Measurements from ENCODE around the gene PRAF2.

PRAF2 gene

DNA sequence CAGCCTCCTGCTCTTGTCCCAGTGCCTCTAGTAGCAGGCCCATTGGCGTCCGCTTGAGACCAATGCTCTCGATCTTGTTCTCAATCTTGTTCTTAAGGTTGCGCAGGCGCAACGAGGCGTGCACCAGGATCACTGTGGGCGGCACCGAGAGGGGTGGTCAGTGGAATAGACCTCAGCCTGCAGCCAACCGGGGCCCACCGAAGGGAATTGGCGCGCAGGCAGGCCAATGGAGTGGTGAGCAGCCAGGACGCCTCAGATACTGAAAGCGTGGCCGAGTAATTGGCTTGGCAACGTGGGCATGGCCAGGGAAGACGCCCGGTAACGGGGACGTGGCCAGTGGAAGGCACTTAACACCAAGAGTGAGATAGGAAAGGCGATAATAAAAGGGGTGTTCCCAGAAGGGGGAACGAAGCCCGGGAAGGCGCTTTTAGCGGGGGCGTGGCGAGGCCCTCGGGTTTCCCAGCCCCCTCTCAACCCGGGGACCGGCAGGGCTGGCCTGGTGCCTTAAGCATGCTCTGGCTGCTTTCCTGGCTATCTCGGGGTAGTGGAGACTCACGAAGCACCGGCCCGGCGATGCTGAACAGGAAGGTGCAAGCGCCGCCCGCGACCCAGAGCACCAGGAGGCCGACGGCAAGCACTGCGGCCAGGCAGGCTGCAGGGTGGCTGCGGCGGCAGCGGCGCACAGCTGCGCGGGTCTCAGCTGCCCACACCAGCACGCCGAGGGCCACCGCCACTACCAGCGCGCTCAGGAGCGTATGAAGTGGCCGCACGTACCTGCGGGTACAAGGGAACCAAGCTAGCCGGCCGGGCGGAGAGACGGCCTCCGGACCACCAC, 1.7 kb downstream of the PRAF2 start:
- no peak for DNase-seq

DNA sequence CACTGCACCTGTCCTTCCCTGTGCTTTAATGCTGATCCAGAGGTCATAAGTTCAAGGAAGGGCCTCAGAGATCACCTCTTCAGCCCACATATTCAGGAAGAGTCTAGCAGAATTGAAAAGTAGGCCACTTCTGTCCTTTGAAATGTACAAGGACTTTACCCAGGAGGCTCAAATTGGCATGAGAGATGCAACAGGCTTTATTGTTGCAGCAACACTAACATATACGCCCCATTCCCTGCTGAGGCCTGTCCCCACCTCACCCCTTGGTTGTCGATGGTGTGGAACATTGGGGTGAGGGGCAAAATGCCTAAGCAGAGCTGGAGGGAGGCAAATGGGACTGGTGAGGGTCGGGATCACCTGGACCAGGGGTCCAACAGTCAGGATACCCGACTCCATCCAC, 2.8 kb downstream of the PRAF2 start:
- DNase-seq = no peak

DNA sequence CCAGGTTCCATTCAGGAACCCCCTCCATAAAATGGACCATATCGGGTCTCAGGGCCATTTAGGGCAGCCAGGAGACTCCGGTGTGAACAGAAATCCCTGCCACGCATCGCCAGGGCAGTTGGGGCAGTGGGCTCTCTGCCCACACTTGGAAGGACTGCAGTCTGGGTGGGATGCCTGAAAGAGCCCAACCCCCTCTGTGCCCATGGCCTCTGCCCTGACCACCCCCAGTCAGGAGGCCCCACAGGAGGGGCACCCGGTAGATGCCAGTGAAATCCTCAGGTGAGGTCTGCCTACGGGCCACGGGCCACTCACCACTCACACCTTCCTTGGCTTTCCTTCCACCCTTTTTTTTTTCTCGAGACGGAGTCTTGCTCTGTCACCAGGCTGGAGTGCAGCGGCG, 4.8 kb downstream of the PRAF2 start:
- no peak for DNase-seq

DNA sequence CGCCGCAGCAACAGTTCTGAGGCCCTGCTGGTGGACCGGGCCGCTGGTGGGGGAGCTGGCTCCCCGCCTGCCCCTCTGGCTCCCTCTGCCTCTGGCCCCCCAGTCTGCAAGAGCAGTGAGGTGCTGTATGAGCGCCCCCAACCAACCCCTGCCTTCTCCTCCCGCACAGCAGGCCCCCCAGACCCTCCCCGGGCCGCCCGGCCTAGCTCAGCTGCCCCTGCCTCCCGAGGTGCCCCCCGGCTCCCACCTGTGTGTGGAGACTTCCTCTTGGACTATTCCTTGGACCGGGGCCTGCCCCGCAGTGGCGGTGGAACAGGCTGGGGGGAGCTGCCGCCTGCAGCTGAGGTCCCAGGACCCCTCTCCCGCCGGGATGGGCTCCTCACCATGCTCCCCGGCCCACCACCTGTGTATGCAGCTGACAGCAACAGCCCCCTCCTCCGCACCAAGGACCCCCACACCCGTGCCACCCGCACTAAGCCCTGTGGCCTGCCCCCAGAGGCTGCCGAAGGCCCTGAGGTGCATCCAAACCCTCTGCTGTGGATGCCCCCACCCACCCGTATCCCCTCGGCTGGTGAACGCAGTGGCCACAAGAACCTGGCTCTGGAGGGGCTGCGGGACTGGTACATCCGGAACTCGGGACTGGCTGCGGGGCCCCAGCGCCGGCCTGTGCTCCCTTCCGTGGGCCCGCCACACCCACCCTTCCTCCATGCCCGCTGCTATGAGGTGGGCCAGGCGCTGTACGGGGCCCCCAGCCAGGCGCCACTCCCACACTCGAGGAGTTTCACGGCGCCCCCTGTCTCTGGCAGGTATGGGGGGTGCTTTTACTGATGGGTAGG, 6.3 kb downstream of the PRAF2 start:
- no peak for DNase-seq

DNA sequence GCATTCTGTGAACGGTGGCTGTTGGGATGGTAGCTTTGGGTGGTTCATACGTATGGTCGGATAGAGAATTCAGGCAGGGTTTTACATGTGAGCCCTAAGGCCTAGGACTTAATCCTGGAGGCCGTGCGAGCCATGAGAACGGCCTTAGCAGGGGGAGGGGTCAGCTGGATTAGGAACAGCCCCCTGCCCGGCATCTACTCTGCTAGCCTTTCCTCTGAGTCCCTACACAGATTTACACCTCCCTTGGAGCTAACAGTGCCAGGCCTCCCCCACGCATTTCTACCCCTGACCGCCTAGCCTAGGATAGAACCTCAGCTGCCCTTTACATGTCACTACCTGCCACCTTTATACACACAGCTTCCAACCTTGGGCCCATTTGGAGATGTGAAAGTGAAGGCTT, 7.1 kb downstream of the PRAF2 start:
- no peak for DNase-seq

DNA sequence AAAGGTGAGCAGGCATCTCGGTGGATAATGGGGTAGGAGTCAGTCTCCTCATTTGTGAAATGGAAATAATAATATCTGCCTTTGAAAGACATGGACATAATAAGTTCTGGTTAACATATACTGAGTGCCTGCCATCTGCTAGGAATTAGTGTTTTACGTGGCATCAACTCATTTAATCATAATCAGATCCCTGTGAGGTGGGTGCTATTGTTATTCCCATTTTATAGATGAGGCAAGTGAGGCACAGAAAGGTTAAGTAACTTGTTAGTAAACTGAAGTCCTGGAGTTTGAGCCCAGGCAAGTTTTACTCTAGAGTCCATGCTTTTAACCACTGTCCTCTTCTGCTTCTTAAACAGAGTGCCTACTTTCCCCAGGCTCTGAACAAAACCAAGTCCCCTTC, 7.5 kb downstream of the PRAF2 start:
- DNase-seq = no peak

DNA sequence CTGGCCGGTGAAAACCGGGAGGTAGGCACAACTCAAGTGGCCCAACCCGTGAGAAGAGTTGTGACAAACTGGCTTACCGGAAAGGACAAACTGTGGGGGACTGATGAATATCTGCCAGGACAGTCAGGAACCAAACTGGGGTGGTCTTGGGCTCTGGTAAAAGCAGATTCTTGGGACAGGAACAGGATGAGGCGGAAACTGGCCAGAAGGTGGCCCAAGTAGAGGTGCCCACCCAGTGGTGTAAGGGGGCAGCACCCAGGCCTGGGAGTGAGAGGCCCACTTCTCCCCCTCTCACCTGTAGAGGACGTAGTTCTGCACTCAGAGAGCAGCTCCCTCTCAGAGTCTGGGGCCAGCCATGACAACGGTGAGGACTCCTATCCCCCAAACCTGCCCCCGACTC, 9.1 kb downstream of the PRAF2 start:
- DNase-seq = no peak

DNA sequence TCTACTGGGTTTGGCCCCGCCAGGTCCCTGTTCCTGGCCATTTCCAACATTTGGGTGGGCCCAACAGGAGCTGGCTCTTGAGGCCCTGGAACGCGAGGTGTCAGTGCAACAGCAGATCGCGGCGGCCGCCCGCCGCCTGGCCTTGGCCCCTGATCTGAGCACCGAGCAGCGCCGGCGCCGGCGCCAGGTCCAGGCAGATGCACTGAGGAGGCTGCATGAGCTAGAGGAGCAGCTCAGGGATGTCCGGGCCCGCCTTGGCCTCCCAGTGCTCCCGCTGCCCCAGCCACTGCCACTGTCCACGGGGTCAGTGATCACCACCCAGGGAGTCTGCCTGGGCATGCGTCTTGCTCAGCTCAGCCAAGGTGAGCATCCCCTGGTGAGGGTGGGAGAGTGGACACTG, 9.5 kb downstream of the PRAF2 start:
- no peak for DNase-seq

DNA sequence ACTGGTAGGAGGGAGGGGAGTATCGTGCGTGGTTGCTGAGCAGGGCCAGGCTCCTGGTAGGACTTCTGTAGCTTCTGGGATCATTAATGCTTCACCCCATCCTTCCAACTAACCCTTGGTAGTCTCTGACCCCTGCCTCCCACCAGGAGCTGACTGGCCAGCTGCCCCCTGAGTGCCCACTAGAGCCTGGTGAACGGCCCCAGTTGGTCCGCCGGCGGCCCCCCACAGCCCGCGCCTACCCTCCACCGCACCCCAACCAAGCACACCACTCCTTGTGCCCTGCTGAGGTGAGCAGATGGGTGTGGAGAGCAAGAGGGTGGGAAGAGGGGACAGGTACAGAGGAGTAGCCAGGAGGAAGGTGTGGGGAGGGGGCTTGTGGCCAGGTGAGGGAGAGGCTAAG, 10.1 kb downstream of the PRAF2 start:
- no peak for DNase-seq

DNA sequence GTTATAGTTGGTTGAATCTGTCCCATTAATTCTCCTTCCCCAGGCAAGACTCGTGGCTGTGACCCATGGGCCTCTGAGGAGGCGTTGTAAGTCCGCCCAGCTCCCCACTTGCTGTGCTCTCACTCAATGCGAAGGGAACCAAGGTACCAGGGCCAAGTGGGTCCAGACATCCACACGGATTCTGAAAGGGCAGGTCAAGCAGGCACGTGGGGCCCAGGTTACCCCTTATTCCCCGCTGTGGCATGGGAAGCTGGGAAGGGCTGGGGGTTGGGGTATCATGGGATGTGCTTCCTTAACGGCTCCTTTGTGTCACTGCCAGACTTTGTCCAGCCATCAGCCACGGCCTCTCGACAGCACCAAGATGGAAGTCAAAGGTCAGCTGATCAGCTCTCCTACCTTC, 11.9 kb downstream of the PRAF2 start:
- DNase-seq = no peak

DNA sequence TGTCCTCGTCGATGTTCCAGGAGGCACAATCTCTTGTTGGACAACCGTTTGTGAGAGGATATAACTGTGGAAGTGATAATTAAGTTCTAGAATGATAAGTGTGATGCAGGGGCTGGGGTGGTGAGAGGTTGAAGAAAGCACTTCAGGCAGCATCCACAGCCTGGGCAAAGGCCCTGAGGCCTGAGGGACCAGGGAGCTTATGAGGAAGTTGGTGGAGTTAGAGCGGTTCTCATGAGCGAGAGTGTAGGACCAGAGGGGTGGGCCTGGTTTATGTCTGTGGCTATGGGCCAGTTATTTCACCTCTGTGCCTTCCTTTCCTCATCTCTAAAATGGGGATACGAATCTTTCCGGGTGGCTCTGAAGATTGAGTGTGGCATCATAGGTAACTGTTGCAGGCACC, 12.3 kb downstream of the PRAF2 start:
- no peak for DNase-seq

DNA sequence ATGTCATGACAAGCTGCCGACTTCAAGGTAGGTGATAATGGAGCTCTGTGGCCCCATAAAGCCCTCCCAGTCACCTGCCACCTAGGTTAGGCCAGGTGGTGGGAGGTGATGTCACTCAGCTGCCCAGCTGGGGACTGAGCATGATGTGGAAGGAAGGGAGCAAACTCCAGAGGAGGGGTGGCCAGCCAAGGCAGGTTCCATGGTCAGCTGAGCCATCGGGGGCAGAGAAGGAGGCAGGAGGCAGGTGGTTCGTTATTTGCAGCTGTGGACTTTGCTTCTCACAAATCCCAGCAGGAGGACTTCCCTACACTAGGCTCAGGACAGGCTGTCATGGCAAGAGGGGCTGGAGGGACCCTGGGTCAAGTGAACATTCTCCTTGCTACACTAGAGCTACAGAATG, 12.9 kb downstream of the PRAF2 start:
- DNase-seq = no peak

DNA sequence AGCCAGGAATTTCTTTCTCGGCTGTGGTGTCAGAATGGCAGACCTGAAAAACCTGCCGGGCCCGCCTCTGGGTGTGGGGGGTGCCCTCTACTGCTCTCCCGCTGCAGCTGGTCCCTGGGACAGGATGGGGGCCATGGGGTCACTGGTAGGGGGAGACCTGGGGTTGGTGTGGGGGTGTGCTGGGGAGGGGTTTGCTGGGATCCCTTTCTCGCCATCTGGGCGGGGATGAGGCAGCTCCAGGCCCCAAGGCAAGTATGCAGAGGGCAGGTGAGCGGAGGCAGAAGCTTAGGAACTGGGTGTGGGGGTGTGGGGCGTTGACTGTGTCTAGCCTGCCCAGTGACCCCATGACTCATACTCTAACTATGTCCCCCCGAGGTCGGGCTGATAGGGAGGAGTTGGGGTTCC, 14.1 kb downstream of the PRAF2 start:
- no peak for DNase-seq

DNA sequence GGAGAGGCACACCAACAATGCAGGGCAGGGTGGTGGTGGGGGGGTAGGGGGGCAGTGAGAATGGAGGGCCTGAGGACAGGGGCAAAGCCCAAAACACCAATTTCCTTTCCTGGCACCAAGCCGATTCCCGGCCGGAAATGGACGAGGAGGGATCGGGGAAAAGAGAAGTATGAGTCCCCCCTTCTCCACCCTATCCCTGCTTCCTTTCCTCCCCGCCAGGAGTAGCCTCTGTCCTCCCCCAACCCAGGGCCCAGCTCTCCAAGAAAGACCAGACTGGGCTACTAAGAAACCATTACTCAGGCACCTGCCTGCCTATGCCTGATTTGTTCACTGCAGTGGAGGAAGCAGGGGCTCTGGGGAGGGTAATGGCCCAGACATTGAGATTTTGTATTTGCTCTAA, 14.6 kb downstream of the PRAF2 start:
- DNase-seq = no peak

DNA sequence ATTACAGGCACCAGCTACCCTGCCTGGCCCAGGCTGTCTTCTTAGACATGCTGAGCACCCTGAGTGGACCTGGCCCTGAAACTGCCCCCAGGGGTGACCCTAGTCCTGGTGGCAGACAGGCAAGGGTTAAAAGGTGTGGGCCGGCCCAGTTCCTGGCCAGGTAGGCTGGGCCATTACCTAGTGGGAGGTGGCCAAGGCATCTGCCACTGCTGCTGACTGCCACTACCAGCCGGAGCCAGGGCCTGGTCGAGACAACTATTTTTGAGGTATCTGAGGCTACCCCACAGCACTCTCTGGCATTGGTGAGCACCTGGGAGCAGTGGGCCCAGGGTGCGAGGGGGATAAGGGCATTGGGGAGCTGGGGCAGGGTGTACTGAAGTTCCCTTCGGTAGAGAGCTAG, 15.0 kb downstream of the PRAF2 start, which contains the start of gene CCDC120:
Gene CCDC120, plus strand, starts transcription at position 206 of the 400 bp plus-strand sequence. CDS start 3,043 bp downstream, outside the sequence.
- DNase-seq = no peak

DNA sequence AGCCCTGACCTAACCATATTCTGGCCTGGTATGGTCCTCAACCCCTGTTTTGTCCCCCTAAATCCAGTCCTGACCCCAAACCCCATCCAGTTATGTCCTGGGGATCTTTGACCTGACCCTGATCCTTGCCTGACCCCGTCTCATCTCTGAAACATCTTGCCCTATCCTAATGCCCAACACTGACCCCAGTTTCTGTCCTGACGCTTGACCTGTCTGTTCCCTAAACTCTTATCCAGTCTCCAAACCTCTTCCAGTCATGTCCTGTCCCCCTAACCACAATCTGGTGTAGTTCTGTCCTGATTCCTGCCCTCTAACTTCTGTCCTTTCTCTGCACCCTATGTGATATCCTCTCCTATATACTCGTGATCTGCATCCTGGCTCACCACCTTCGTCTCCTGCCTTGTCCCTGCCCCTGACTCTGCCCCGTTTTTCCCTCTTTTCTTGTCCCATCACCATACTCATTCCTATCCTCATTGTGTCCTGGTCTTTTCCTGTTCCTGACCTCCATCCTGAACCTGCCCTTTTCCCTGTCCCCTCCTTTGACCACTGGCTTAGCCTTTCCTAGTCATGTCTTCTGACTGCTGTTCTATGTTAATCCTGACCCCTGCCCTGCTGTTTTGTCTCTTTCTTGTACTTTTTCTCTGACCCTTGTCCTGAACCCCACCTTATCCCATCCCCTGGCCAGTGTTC, 19.6 kb downstream of the PRAF2 start:
- no peak for DNase-seq

DNA sequence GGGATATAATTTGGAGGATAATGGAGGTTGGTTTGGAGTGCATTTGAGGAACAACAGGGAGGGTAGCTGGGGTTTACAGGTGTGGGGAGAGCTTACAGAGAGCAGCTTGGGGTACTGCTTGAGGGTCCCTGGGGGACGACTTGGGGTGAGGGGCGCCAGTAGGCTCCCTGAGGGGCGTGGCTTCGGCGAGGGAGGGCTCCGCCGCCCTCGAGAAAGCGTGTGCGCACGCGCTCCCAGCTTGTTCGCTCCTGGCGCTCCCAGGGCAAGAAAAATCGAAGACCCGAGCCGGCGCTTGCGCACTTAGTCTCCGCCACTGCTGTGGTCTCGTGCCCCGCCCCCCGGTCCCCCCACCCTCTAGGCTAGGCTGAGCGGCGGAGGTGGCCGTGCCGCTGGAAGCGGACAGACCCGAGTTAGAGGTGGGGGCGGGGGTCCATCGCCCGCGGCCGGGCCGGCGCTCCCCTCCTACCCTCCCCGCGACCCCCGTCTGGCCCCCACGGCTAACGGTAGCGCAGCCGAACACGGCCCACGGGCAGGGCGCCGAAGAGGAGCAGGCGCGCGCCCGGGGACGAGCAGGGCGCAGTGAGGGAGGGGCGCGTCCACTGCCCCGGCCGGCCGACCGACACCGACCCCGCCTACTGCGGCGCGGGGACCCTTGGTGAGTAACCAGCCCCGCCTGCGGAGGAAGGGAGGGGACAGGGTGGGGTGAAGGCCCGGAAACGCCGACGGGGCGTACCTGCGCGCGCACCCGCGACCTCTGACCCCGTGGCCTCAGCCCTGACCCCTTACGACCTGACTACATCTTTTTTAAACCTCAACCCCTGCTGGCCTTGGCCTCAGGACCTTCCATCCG, 20.4 kb downstream of the PRAF2 start:
- DNase-seq = peak; percentile 59 to 61

DNA sequence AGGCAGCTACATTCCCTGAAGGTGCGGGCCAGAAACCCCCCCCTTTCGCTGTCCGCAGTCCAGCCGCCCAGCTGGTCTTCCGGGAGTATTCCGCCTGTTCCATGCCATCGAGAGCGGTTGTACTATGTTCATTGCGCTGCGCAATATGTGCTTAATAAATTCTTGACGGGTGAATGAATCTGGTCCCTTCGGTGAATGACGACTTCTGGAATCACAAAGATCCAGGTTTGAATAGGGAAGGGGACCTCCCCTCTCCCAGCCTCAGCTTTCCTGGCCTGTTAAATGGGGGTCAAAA, 29.9 kb downstream of the PRAF2 start:
- DNase-seq = no peak

DNA sequence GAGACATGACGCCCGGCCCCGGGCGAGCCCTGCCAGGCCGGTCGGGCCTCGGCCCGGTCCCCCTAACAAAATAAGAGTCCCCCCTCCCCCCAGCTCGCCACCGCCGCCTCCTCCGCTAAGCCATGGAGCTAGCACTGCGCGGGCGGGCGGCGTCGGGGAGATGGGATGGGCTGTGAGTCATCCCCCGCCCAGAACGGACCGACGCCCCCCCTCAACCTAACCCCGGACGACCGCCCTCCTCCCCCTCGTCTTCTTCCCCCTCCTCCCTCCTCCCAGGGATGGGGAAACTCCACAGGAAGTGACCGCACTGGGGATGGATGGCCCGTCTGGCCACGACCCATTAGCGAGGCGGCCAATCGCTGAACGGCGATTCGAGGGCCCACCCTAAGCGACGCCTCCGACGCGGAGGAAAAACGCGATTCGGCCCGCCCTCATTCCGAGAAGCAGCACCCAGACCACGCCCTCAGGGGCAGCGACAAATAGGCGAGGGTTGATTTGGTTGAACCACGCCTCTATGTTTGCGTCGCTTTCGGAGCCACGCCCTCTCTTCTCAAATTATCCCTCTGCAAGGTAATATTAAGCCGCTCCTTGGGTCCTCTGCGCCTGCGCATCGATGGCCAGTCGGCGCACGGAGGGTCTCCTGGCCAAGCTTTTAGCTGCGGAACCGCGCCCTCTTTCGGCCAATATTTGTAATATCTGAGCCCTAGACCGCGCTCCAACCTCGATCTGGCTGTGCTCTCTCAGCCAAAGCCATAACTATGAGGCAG, 30.4 kb downstream of the PRAF2 start, which contains the start of gene TFE3:
Gene TFE3, minus strand, starts transcription at position 138 of the 767 bp plus-strand sequence. Its CDS starts 131 bp downstream, at position 7.
- DNase-seq = peak; percentile 93 to 95

DNA sequence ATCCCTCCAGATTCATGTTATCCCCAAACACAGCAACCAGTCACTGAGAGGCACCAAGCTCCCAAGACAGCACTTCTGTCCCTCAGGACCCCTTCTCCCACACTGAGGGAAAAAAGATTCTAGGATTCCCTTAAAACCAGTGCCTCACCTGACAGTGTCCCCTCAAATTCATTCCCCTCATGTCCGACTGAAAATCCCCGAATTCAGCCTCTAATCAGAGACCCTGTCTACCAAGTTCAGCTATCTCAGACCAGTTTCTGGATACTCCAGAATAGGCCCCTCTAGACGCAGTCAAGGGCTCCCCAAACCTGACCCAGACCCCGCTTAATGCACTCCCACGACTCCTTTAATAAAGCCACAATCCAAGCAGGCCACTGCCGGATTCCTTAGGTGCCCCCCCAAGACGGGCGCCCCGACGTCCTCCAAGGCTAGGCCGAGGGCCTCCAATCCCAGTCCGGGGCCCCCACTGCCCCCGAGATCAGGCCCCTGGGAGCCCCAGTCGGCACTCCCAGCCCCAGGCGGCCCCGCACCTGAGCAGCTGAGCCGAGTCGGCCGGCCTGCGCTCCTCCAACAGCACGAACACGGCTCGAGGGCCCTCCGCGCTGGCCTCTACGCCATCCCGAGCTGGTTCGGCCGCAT, 31.1 kb downstream of the PRAF2 start:
- DNase-seq = no peak
